GM12875 (cell line): ENCODE data around the gene APOB.

Experiments used
- H3K4me3 ChIP-seq: one replicate; pipeline ENCODE4 v1.5.1; 2011; ENCODE audit warnings: low read depth, low read length, control low read depth
- TF ChIP-seq, protein P1 (sequence below): IDR thresholded peaks from 2 replicates; pipeline ENCODE4 v1.5.1; 2011; ENCODE audit warnings: low read depth, mild to moderate bottlenecking, control low read depth, inconsistent platforms, low read length, moderate library complexity, borderline replicate concordance; ENCODE audit not compliant: insufficient read depth

APOB gene

GRCh38 chr2:21072477-21073242, 28.8 kb upstream of the APOB start:
- TF ChIP-seq, protein P1, sequence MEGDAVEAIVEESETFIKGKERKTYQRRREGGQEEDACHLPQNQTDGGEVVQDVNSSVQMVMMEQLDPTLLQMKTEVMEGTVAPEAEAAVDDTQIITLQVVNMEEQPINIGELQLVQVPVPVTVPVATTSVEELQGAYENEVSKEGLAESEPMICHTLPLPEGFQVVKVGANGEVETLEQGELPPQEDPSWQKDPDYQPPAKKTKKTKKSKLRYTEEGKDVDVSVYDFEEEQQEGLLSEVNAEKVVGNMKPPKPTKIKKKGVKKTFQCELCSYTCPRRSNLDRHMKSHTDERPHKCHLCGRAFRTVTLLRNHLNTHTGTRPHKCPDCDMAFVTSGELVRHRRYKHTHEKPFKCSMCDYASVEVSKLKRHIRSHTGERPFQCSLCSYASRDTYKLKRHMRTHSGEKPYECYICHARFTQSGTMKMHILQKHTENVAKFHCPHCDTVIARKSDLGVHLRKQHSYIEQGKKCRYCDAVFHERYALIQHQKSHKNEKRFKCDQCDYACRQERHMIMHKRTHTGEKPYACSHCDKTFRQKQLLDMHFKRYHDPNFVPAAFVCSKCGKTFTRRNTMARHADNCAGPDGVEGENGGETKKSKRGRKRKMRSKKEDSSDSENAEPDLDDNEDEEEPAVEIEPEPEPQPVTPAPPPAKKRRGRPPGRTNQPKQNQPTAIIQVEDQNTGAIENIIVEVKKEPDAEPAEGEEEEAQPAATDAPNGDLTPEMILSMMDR = no peak
- no peak overlapping the region for H3K4me3 ChIP-seq

- no peak overlapping the region for H3K4me3 ChIP-seq
- TF ChIP-seq, protein P1 = no peak
These were observed 26.7 kb upstream of the APOB start for GRCh38 chr2:21070341-21071257.

GRCh38 chr2:21069746-21070340, 26.0 kb upstream of the APOB start:
- no peak overlapping the region for H3K4me3 ChIP-seq
- TF ChIP-seq, protein P1 = no peak

DNA sequence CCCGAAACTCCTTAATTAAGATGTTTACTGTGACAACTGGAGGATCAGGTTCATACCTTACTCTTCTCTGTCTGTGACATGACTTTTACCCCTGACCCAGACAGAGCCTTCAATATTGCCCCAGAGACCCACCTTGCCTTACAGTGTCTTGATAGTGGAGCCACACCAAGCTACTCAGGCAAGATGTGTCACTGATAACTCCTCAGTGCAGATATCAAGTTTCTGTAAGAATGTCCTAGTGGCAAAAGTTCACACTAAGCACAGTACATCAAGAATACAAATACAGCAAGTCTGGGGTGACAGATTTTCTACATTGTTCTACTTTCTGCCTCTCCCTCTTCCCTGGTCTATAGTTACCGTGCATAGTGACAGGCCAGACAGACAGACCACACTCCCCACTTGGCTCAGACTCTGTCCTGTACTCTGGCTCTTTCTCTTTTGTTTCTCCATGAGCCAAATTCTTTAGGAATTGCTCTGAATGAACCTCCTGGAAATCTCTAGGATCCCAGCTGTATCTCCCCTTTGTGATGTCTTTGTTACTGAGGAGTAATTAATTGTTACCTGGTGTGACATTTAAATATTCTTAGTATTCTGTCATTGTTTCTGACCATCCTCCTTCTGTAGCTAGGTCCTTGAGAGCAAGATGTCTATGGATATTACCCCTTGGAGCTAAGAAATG, 24.1 kb upstream of the APOB start:
- TF ChIP-seq, protein P1 = no peak
- no peak overlapping the region for H3K4me3 ChIP-seq

GRCh38 chr2:21067125-21067524, 23.3 kb upstream of the APOB start:
- H3K4me3 ChIP-seq = no peak overlapping the region
- TF ChIP-seq, protein P1 = no peak

GRCh38 chr2:21059885-21060610, 16.2 kb upstream of the APOB start:
- H3K4me3 ChIP-seq = no peak overlapping the region
- TF ChIP-seq, protein P1 = no peak
